ENCODE results near the gene PRTN3. TPM values are rescaled to one million over a fixed set of nuclear protein-coding genes. Genes with fewer than 3 reads are reported as not detected.
A peak's percentile ranks its signal among the peaks of the same experiment; 100 is the strongest.

The PRTN3 gene
- total and polyA plus RNA-seq, 2 of the 4 experiments (the other 2 are of a cell fraction), result not detected

GRCh38 chr19:871446-872265, 30.9 kb downstream of the PRTN3 start:
- Histone ChIP-seq H3K9me1 (ENCODE audit: insufficient read depth, low read length) (no peaks in the 10 kb centered on the region; the same call in 1 of the 2 replicates), H2BK15ac (ENCODE audit: low read depth, low read length) (no peak overlapping the region), H2BK20ac (ENCODE audit: low read depth, low read length) (no peak overlapping the region), H3K27me3 (ENCODE audit: control insufficient read depth, insufficient read depth, low read length) (no peaks in the 10 kb centered on the region), H3K23ac (ENCODE audit: low read depth, low read length) (peak overlapping the region; percentile 71; the same call in 1 of the 2 replicates), H2AK5ac (ENCODE audit: low read depth, low read length) (peak overlapping the region; percentile 17; the same call in 1 of the 2 replicates), H2AK9ac (replicated peaks; ENCODE audit: low read depth, low read length, poor library complexity) (peak overlapping the region; percentile 42), H4K20me1 (ENCODE audit: insufficient read depth, low read length) (peaks cover 20% of the 10 kb centered on the region), H3K4ac (ENCODE audit: low read depth, low read length) (peak overlapping the region; percentile 27; the same call in 1 of the 2 replicates), H3K4me1 (ENCODE audit: control insufficient read depth, insufficient read depth, low read length) (peaks cover 22% of the 10 kb centered on the region), H3K36me3 (ENCODE audit: control insufficient read depth, insufficient read depth, low read length) (peaks cover 39% of the 10 kb centered on the region), H3K27ac (ENCODE audit: insufficient read depth, low read length) (no peak overlapping the region), H2BK120ac (ENCODE audit: low read depth, low read length) (no peak overlapping the region), H2BK5ac (ENCODE audit: low read depth, low read length, poor library complexity, severe bottlenecking) (no peak overlapping the region), H3K14ac (replicated peaks; ENCODE audit: low read depth, low read length) (no peak overlapping the region; the same call in 1 of the 2 replicates), H4K91ac (ENCODE audit: insufficient read depth, low read depth, low read length) (no peak overlapping the region), H3K56ac (ENCODE audit: extremely low read depth, insufficient read depth, low read length) (no peak overlapping the region), H4K5ac (ENCODE audit: low read depth, low read length) (no peak overlapping the region), H3K18ac (ENCODE audit: low read depth, low read length) (no peak overlapping the region), H3K9me3 (ENCODE audit: control insufficient read depth, insufficient read depth, low read length) (no peaks in the 10 kb centered on the region), H3K4me2 (ENCODE audit: low read depth, low read length) (no peak overlapping the region), H4K8ac (ENCODE audit: low read depth in 2 of 2, low read length in 2 of 2) (0 out of 4 replicates have a peak overlapping the region, but pooled peaks of 1 of the 2 experiments have one; percentile 25), H2AFZ (replicated peaks; ENCODE audit: low read length, poor library complexity) (peak overlapping the region; percentile 43), H3K9ac (ENCODE audit: low read depth, low read length) (no peak overlapping the region), H3K4me3 (ENCODE audit: insufficient read depth, low read depth, low read length) (no peak overlapping the region), H3K79me1 (ENCODE audit: low read depth in 1 of 2, low read length in 2 of 2) (peaks cover 7 to 22% of the 10 kb centered on the region in 2 experiments; a peak in 2 of 4 replicates)
- CTCF ChIA-PET, result no interaction called here
- intact Hi-C loops (cut with micrococcal nuclease) (no loop called here), dilution Hi-C loops (cut with HindIII; ENCODE audit: low sequenced_read_pairs, unreplicated experiment) (no loop called here), in situ Hi-C loops (cut with MboI; ENCODE audit: low sequenced_read_pairs) (no loop called here)
- ATAC-seq (ENCODE audit: low read depth), result no peak
- WGBS, 2 experiments (ENCODE audit: extremely low coverage in 2 of 2, insufficient read length in 1 of 2), result 60% methylated on average over 1 of the region's 33 CpGs; no CpG with 5 or more reads in 1 of the 2 experiments
- peak; percentile 31 for DNase-seq
- POLR2A ChIA-PET (ENCODE audit: unreplicated experiment), result no interaction called here
- no peak for TF ChIP-seq FOS (IDR thresholded peaks at IDR 0.05; ENCODE audit: low read depth, low read length)
- TF ChIP-seq RAD21 (IDR thresholded peaks at IDR 0.05; ENCODE audit: low read length), result no peak
- 0 out of 2 replicates have a peak, but pooled peaks have one; percentile 8 for TF ChIP-seq MAZ (IDR thresholded peaks at IDR 0.05; ENCODE audit: borderline replicate concordance, low read depth, low read length)
- no TSS peak for BruUV-seq (replicated peaks)
